Body of pancreas (tissue), 4 donors: ENCODE data around the gene RAD54L.

Experiments
- POLR2A ChIP-seq, 3 donors: fragments of 450-650 bp; IDR thresholded peaks; one replicate each; pipeline ENCODE4 v1.6.1; 2016; ENCODE audit warnings: antibody characterized with exemption in 3 of 3, mild to moderate bottlenecking in 2 of 3
- TF ChIP-seq, protein P1 (sequence below), 7 experiments: fragments of 450-650 bp in 4 of 7; fragments of 200-600 bp in 3 of 7; sonication (generic) in 3 of 7; IDR thresholded peaks; one replicate each; pipeline ENCODE4 v1.5.1; 2016 to 2019; ENCODE audit warnings: antibody characterized with exemption in 7 of 7

- TF ChIP-seq, protein P1, sequence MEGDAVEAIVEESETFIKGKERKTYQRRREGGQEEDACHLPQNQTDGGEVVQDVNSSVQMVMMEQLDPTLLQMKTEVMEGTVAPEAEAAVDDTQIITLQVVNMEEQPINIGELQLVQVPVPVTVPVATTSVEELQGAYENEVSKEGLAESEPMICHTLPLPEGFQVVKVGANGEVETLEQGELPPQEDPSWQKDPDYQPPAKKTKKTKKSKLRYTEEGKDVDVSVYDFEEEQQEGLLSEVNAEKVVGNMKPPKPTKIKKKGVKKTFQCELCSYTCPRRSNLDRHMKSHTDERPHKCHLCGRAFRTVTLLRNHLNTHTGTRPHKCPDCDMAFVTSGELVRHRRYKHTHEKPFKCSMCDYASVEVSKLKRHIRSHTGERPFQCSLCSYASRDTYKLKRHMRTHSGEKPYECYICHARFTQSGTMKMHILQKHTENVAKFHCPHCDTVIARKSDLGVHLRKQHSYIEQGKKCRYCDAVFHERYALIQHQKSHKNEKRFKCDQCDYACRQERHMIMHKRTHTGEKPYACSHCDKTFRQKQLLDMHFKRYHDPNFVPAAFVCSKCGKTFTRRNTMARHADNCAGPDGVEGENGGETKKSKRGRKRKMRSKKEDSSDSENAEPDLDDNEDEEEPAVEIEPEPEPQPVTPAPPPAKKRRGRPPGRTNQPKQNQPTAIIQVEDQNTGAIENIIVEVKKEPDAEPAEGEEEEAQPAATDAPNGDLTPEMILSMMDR (IDR thresholded peaks at IDR 0.05), result no peak
- TF ChIP-seq POLR2A (IDR thresholded peaks at IDR 0.05), result no peak
Measured at GRCh38 chr1:46206399-46206798, 41.2 kb upstream of the RAD54L start.
